CD4-positive, alpha-beta T cell (primary cell): Measurements from ENCODE around the gene TBC1D22A. TPM values are rescaled to one million over a fixed set of nuclear protein-coding genes. Genes with fewer than 3 reads are reported as not detected.

Experiments used
- ATAC-seq: fragments of 200-7000 bp; cut with Tn5 transposase; one replicate; pipeline ENCODE4 v1.10.0; 2022; ENCODE audit warnings: mild to moderate bottlenecking; ENCODE audit not compliant: poor library complexity
- CTCF ChIA-PET: fragments of 350-600 bp; sonication (Branson Sonifier 250); formaldehyde crosslinking; loops from one replicate; lab custom pipeline; 2021; ENCODE audit warnings: antibody characterized with exemption, inconsistent platforms; lab: Charles Lee
- POLR2A ChIA-PET: fragments of 350-600 bp; sonication (Branson Sonifier 250); formaldehyde crosslinking; loops from one replicate; lab custom pipeline; 2021; ENCODE audit warnings: antibody characterized with exemption, inconsistent platforms; lab: Charles Lee
- DNase-seq, 14 experiments: peaks; one replicate each; pipeline ENCODE4 v3.0.0-alpha.2; 2013 to 2020; ENCODE audit warnings: mixed read lengths in 2 of 14
- H3K27ac ChIP-seq, 2 donors: one replicate each; pipeline versions ENCODE4 v1.5.1 to v1.7.0; 2013; ENCODE audit warnings: low read length in 2 of 2, low read depth in 1 of 2, mild to moderate bottlenecking in 1 of 2
- H3K27me3 ChIP-seq, 2 experiments: 1 replicate in 1 of 2; 2 replicates in 1 of 2; pipeline versions ENCODE4 v1.6.1 to v1.7.0; 2013; ENCODE audit warnings: low read length in 2 of 2, control low read depth in 1 of 2, mild to moderate bottlenecking in 1 of 2, moderate library complexity in 1 of 2; ENCODE audit not compliant: insufficient read depth in 2 of 2, control insufficient read depth in 1 of 2
- H3K36me3 ChIP-seq: one replicate; pipeline ENCODE4 v1.6.1; 2013; ENCODE audit warnings: low read length, control low read depth; ENCODE audit not compliant: insufficient read depth
- H3K4me1 ChIP-seq: one replicate; pipeline ENCODE4 v1.6.1; 2013; ENCODE audit warnings: low read length, control low read depth; ENCODE audit not compliant: insufficient read depth
- H3K4me3 ChIP-seq: one replicate; pipeline ENCODE4 v1.5.1; 2013; ENCODE audit warnings: mild to moderate bottlenecking, low read length, moderate library complexity
- H3K9me3 ChIP-seq, 2 experiments: 1 replicate in 1 of 2; 2 replicates in 1 of 2; pipeline versions ENCODE4 v1.6.1 to v1.7.0; 2013; ENCODE audit warnings: low read length in 2 of 2, mild to moderate bottlenecking in 2 of 2, control low read depth in 1 of 2, moderate library complexity in 1 of 2; ENCODE audit not compliant: control insufficient read depth in 1 of 2, insufficient read depth in 1 of 2
- H3K27ac Mint-ChIP-seq: one replicate; pipeline ENCODE4 v1.8.0; 2020; ENCODE audit warnings: mixed read lengths
- H3K27me3 Mint-ChIP-seq: one replicate; pipeline ENCODE4 v1.8.0; 2021; ENCODE audit warnings: mixed read lengths
- H3K36me3 Mint-ChIP-seq: one replicate; pipeline ENCODE4 v1.8.0; 2021; ENCODE audit warnings: low read depth, mixed read lengths
- H3K4me1 Mint-ChIP-seq: one replicate; pipeline ENCODE4 v1.8.0; 2021; ENCODE audit warnings: low read depth, mixed read lengths
- H3K4me3 Mint-ChIP-seq: one replicate; pipeline ENCODE4 v1.8.0; 2020; ENCODE audit warnings: mild to moderate bottlenecking, mixed read lengths
- H3K9me3 Mint-ChIP-seq: one replicate; pipeline ENCODE4 v1.8.0; 2020; ENCODE audit warnings: mixed read lengths
- CTCF ChIP-seq: fragments of 200-600 bp; IDR thresholded peaks from one replicate; pipeline ENCODE4 v1.8.0; 2022; ENCODE audit warnings: antibody characterized with exemption, mild to moderate bottlenecking
- intact Hi-C, 2 experiments: fragments of 100-400 bp; cut with DNase I in 1 of 2; cut with micrococcal nuclease in 1 of 2; formaldehyde crosslinking; loops; one replicate each; pipeline versions ENCODE4 v1.15.1 to v1.9.0; 2023 to 2025; cut with DNase I, micrococcal nuclease
- total RNA-seq, 174 experiments: library from RNA in 2 of 174; stranded (reverse) in 2 of 174; gene quantifications; one replicate each; pipeline ENCODE4 v1.2.3 and lab custom pipeline; 2021 to 2026

The TBC1D22A gene
- total RNA-seq, 2 experiments from 2014 or later = 27.1 to 31.7 TPM

GRCh38 chr22:46866591-46866990 lies 104.1 kb downstream of the TBC1D22A start:
- ChIA-PET POLR2A (no interaction called here), CTCF (no interaction called here)
- intact Hi-C loops = no loop called here
- Histone ChIP-seq H3K36me3 (peaks cover 21% of the 10 kb centered on the region), H3K9me3 (peaks cover 15 to 16% of the 10 kb centered on the region in 2 experiments), H3K4me3 (no peak overlapping the region), H3K4me1 (no peaks in the 10 kb centered on the region), H3K27ac (no peak overlapping the region), H3K27me3 (no peaks in the 10 kb centered on the region)
- ATAC-seq (no peak), DNase-seq (no peak)
- H3K9me3 Mint-ChIP-seq = peaks cover 16% of the 10 kb centered on the region
- TF ChIP-seq CTCF = no peak
- H3K27me3 Mint-ChIP-seq = no peaks in the 10 kb centered on the region
- peaks cover 13% of the 10 kb centered on the region for H3K4me1 Mint-ChIP-seq
- no peak overlapping the region for H3K4me3 Mint-ChIP-seq
- no peak overlapping the region for H3K27ac Mint-ChIP-seq
- peaks cover 91% of the 10 kb centered on the region for H3K36me3 Mint-ChIP-seq

- no peak for TF ChIP-seq CTCF
- Histone ChIP-seq H3K4me3 (no peak overlapping the region), H3K27me3 (no peaks in the 10 kb centered on the region), H3K27ac (no peak overlapping the region), H3K4me1 (no peaks in the 10 kb centered on the region), H3K36me3 (peaks cover 21% of the 10 kb centered on the region), H3K9me3 (peaks cover 15 to 21% of the 10 kb centered on the region in 2 experiments)
- Mint-ChIP-seq H3K36me3 (peaks cover 91% of the 10 kb centered on the region), H3K9me3 (peaks cover 16% of the 10 kb centered on the region), H3K27ac (no peak overlapping the region), H3K4me3 (no peak overlapping the region), H3K4me1 (peaks cover 9% of the 10 kb centered on the region), H3K27me3 (no peaks in the 10 kb centered on the region)
- ChIA-PET CTCF (no interaction called here), POLR2A (interaction anchor here (0.6 kb wide), 1 partner anchor 1209 kb away, joined by 3 read pairs; no protein-coding TSS in a partner anchor)
- intact Hi-C loops = no loop called here
- ATAC-seq (no peak), DNase-seq (no peak)
Observed at GRCh38 chr22:46867106-46867505, 104.7 kb downstream of the TBC1D22A start.

- no peaks in the 10 kb centered on the region for H3K27me3 ChIP-seq
- H3K36me3 ChIP-seq = peaks cover 21% of the 10 kb centered on the region
- no peak overlapping the region for H3K27ac ChIP-seq
- Mint-ChIP-seq H3K4me1 (peaks cover 21% of the 10 kb centered on the region), H3K4me3 (no peak overlapping the region), H3K27ac (no peak overlapping the region), H3K27me3 (no peaks in the 10 kb centered on the region), H3K36me3 (peaks cover 92% of the 10 kb centered on the region), H3K9me3 (peaks cover 16% of the 10 kb centered on the region)
- ATAC-seq (no peak), DNase-seq (no peak)
- TF ChIP-seq CTCF = no peak
- ChIA-PET CTCF (no interaction called here), POLR2A (no interaction called here)
- H3K4me3 ChIP-seq = no peak overlapping the region
- intact Hi-C loops = no loop called here
- no peaks in the 10 kb centered on the region for H3K4me1 ChIP-seq
- H3K9me3 ChIP-seq = peaks cover 15 to 29% of the 10 kb centered on the region in 2 experiments
Observed at GRCh38 chr22:46869329-46869728, 106.9 kb downstream of the TBC1D22A start.
